Superior temporal gyrus (tissue), 1 donor: ENCODE data around the gene FIGNL2.
"Not testable (repeated sequence)": the region's sequence is repeated elsewhere in the genome, so short reads cannot be mapped to it uniquely, and the experiment has no call there.

Source experiments
- DNase-seq: peaks from one replicate; pipeline ENCODE4 v3.0.0-alpha.2; 2016; ENCODE audit errors: extremely low spot score

Gene FIGNL2

GRCh38 chr12:51848326-51848727, at the start of gene FIGNL2:
TSS of gene FIGNL2 (minus strand) at chr12:51848718. CDS start at chr12:51822413, 26,305 bp downstream.
- no peak for DNase-seq

- DNase-seq: no peak
Measured at GRCh38 chr12:51897181-51897580, 48.7 kb upstream of the FIGNL2 start.

- DNase-seq: no peak
Measured at GRCh38 chr12:51896236-51896635, 47.7 kb upstream of the FIGNL2 start.

GRCh38 chr12:51895378-51896135, 47.0 kb upstream of the FIGNL2 start:
- DNase-seq: no peak

- DNase-seq: no peak
Measured at GRCh38 chr12:51893786-51894185, 45.3 kb upstream of the FIGNL2 start.

GRCh38 chr12:51891843-51892242, 43.3 kb upstream of the FIGNL2 start:
- no peak for DNase-seq

- no peak for DNase-seq
Measured at GRCh38 chr12:51890511-51891171, 42.1 kb upstream of the FIGNL2 start.

GRCh38 chr12:51890133-51890464, 41.6 kb upstream of the FIGNL2 start:
- no peak for DNase-seq

GRCh38 chr12:51889216-51890132, 41.0 kb upstream of the FIGNL2 start:
- no peak for DNase-seq

GRCh38 chr12:51888316-51889215, 40.0 kb upstream of the FIGNL2 start:
- no peak for DNase-seq

GRCh38 chr12:51887476-51888315, 39.2 kb upstream of the FIGNL2 start, which contains the start of gene ANKRD33:
TSS of gene ANKRD33 (plus strand) at chr12:51888103. CDS start at chr12:51888187, 84 bp downstream.
- no peak for DNase-seq

GRCh38 chr12:51886021-51886710, 37.6 kb upstream of the FIGNL2 start:
- peak; percentile 44 for DNase-seq

- DNase-seq: not testable (repeated sequence)
Measured at GRCh38 chr12:51885294-51886020, 36.9 kb upstream of the FIGNL2 start.

GRCh38 chr12:51884676-51885229, 36.2 kb upstream of the FIGNL2 start:
- no peak for DNase-seq

- DNase-seq: no peak
Measured at GRCh38 chr12:51883998-51884675, 35.6 kb upstream of the FIGNL2 start.

- DNase-seq: no peak
Measured at GRCh38 chr12:51883295-51883694, 34.8 kb upstream of the FIGNL2 start.

- DNase-seq: no peak
Measured at GRCh38 chr12:51879102-51879501, 30.6 kb upstream of the FIGNL2 start.

GRCh38 chr12:51874486-51874885, 26.0 kb upstream of the FIGNL2 start:
- DNase-seq: no peak
